Dedifferentiated amniotic fluid mesenchymal stem cell (primary cell): Measurements from ENCODE around the gene PLXNA2.
A peak's percentile ranks its signal among the peaks of the same experiment; 100 is the strongest.

Experiments used
- DNase-seq: peaks from one replicate; pipeline ENCODE4 v3.0.0-alpha.2; 2016; ENCODE audit errors: extremely low spot score

Gene PLXNA2

DNA sequence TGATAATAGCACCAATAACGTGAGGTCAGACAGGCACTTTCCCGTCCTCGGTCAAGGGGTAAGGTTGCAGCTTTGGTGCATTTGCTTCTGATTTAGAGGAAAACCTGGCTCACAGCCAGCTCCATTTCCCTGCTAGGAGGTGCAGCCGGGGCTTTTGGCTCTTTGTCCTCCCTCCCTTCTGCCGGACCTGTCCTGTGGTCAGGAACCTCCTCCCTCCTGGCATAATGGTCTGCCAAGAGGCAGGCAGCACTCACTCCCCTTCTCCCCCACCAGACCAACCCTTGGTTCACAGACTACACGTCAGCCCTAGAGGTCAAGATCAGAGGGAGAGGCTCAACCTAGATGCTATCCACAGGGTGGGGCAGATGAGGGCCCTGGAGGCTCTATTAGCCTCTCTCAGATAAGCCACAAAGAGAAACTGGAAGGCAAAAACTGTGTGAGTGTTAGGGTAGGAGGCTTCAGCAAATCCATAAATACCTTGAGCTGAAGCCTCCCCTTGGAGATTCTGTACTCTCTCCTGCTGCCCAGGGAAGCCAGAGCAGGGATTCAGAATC, 64.8 kb downstream of the PLXNA2 start:
- no peak for DNase-seq

DNA sequence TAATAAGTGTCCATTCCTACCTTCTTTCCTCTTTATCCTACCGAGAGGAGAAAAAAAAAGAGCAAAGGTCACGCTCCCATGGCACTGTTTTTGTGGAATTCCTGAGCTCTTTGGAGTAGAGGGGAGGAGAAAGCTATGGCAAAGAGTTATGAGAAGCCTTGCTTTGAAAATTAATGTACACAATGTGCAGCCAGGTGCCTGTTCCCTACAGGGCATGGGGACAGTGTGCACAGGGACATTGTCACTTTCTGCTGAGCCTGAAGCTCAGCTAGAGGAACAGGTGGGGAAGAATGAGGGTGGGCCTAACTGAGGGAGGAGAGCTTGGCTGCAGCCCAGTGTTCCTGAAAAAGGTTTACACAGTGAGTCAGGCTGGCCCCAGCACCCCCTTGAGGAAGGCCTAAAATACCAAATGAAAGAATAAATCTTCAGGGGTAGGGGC, 66.1 kb downstream of the PLXNA2 start:
- no peak for DNase-seq

DNA sequence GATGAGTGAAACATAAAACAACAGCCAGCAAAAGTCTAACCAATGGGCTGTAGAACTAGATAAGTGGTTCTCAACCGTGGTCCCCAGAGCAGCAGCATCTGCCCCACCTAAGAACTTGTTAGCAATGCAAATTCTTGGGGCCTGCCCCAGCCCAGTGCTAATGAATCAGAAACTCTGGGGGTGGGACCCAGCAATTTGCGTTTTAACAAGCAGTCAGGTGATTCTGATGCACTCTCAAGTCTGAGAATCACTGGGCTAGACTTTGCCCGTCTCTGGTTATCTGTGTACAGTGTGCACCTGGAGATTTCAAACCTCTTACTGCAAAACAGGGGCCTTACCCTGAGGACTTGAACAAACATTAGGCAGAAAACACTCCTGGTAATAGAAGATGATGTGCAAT, 66.5 kb downstream of the PLXNA2 start:
- DNase-seq: no peak

DNA sequence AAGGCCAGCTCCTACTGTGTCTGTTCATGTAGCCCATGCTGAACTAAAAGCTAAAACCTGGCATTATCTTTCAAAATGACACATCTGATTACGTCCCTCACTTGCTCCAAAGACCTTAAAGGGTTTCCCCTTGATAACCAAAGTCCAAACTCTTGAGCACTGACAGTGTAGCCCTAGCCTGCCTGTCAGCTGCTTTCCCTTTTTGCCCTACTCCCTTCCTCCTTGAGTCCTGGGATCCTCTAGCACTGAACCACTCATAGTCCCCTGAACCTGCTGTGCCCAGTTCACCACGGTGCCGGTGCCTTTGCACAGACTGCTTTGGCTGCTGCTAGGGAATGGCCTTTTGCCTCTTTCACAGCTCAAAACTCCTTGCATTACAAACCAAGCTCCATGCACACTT, 67.5 kb downstream of the PLXNA2 start:
- no peak for DNase-seq

DNA sequence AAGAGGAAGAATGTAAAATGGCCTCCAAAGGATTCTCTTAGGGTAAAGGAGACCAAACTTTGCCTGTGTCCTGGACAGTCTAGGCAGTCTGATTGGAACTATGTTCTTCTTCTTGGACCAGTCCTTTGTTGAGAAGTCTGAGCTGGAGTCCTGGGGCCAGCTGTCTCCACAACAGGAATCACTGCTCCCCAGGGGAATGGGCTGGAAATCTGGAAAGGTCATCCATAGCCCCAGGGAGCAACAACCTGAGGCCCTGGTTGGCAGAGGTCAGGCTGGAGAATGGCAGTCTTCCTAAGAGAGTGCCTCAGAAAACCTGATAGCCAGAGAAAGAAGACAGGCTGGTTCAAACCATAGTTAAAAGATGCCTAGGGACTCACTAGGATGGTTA, 68.7 kb downstream of the PLXNA2 start:
- DNase-seq: no peak

DNA sequence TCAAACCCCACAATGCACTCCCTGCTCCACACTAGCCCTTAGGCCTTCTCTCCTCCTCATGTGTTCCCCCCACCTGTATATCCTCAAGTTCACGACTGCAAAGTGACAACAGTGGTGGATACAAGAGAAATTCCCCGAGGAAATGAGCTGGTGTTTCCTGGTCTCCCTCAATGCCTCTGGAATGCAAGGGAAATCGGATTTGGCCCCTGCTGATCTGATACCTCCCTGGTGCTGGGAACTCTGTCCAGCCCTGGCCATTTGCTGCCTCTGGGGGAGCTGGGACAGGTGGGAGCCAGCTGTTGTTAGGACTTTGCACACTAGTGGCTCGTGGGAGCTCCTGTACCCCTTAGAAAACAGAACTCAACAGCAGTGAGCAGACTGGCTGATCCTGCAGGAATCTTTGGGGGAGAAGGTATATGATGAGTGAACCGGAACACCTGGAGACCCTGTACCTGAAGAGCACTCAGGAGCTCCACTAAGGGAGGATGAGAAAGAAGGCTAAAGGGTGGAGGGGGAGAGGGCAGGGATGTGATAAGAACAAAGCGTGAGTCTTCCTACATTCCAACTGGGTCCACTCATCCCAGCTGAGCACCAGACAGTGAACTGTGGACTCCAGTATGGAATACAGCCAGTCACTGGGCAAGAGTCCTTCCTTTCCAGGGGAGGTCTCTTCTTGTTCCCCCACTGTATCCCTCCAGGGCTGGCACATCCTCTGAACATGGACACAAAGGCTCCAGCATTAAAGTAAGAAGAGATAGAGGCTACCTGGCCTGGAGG, 69.3 kb downstream of the PLXNA2 start:
- no peak for DNase-seq

DNA sequence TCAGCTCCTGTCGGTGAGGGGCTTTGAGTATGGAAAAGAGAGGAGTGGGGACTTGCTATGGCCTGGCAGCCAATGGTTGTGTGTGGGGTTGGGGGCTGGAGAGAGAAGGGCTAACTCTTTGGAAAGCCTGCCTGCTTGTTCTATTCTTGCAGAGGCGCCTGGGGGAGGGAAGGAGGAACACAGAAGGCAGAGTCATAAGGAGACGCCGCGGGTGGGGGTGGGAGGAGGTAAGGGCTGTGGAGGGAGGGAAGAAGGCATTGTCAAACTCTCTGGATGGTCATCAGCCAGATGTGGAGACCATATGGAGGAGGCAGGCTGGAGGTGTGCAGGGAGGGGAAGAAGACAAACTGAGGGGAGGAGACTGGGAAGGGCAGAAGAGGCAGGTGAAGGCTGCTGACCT, 70.0 kb downstream of the PLXNA2 start:
- DNase-seq: no peak

DNA sequence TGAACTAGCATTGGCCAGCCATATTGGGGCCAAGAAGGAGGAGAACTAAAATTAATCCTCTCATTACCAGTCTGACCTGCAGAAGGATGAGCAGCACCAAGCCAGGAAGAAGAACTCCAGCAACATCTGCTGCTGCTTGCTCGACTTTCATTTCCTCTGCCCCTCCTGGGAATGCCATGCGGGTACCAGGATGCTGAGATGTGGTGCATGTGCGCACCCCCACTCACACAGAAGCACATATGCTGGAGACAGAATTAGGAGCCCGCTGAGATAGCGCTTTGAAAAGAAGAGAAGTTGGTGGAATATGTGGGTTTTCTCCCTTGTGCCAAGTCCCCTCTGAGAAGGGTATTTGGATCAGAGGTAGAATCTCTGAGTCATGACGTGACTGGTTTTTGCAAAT, 70.4 kb downstream of the PLXNA2 start:
- no peak for DNase-seq

DNA sequence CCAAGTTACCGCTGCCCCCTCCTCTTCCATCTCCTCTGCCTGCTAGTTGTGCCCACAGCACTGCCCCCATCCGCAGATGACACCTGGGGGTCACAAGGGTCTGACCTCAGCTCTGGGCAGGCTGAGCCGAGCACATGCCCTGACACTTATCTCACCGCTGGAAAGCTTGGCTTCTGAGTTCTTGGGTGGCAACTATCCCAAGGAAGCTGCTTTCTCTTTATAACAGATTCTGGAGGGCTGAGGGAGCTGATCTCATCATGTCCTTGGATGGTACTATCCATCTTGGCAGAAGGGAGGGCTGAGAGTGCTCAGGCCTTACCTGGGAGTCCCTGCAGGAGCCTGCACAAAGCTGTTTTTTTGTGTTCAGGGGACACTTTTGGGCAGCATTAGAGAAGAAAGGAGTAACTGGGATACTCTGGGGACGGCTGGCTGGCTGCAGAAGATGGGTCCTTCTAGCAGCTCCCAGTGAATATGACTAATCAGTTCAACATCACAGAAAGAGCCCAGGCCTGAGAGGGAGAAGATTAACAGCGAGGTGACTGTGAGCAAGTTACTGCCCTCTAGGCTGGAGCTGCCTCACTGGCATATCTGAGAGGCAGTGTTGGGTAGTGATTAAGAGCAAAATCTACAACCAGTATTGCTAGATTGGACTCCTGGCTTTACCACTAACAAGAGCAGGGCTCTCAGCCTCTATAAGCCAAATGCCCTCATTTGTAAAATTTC, 71.6 kb downstream of the PLXNA2 start:
- no peak for DNase-seq

DNA sequence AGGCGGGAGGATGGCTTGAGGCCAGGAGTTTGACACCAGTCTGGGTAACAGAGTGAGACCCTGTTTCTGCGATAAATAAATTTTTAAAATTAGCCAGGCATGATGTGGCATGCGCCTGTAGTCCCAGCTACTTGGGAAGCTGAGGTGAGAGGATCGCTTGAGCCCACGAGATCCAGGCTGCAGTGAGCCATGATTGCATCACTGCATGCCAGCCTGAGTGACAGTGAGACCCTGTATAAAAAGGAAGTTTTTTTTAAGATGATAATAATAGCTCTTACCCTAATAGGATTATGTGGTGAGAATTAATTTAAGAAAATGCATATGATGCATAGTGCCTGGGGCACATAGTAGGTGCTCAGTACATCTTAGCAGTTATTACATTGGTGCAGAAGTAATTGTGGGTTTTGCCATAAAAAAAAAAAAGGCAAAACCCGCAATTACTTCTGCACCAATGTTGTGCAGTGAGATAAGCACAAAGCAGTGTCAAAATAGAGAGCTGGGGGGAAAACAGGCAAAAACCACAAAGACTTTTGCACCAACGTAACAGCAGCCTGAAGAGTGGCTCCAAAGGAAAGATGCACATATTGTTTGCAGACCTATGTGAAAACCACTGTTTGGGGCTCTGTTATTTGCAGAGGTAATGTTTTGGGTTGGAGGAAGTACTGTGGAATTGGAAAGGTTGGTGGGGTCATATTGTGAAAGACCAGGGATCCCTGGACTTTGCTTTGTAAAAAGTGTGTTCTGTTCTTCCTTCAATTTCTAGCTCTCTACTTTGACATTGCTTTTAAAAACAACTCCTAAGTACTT, 72.4 kb downstream of the PLXNA2 start:
- DNase-seq: no peak

DNA sequence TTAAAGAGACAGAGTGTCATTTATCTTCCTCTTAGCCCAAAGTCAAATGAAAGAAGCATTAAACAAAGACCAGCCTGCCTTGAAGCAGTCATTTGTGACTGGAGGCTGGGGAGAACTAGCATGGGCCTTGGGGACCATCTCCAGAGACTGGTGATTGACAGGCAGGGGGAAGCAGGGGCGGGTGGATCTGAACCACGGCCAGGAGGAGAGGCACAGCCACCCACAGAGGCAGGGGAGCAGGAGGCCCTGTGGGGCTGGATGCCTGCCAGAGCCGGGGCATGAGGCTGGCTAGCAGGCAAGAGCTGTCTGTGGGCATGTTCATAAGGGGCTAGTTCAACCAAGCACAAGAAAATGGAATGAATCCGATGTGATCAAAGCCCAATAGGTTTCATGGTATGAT, 73.9 kb downstream of the PLXNA2 start:
- DNase-seq: no peak

DNA sequence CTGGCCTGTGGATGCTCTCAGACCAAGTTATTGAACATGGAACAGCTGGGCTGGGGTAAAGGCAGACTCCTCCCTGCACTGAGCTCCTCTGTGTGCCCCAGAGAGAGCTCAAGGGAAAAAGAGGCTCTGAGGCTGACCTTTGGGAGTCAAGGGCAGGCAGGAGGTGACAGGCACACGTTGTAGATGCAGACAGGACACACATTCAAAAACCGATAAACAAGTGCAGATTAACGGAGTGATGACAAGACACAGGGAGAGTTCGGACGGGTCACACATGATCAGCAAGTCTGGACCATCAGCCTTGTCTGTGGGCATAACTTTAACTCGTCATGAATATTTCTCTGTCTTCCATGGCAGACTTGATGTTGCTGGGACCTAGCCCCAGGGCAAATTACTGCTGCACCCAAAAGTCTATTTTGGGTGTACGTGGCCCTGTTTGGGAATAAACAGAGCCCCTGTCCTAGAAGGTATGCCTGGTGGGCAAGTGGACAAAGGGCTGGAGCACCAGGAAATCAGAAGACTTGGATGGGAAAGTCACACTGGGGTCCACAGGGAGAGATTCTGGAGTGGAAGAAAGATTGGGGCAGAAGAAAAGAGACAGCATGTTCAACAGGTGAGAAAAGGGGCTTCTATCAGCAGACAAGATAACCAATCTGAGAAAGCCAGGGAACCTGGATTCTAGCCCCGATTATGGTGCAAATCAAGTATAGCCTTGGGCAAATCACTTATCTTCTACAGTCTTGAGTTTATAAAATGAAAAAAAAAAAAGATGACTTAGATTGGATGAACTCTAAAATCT, 74.9 kb downstream of the PLXNA2 start:
- DNase-seq: no peak

DNA sequence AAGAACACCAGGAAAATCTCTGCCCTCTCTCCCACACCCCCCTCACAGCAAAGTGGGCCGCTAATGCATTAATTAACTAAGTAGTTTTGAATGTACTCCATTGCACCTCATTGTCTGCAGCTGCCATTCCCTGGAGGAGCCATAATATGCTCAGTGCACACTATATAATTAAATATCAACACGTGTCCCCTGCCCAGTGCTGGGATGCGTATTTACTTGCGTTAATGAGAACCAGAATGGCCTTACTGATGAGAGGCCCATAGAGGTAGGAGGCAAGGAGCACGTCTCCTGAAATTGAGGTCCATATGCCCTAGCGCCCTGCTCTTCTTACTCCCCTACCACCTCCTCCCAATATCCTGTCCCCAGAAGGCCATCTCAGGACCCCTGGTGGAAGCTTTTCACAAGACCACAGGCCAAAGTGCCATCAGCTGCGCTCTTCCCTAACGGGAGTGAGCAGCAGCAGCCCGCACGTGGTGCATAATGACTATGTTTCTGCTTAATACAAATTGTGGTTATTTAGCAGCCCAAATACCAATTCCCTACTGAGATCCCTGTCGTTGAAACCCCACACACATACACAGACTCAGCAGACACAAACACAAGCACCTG, 76.8 kb downstream of the PLXNA2 start:
- DNase-seq: no peak

DNA sequence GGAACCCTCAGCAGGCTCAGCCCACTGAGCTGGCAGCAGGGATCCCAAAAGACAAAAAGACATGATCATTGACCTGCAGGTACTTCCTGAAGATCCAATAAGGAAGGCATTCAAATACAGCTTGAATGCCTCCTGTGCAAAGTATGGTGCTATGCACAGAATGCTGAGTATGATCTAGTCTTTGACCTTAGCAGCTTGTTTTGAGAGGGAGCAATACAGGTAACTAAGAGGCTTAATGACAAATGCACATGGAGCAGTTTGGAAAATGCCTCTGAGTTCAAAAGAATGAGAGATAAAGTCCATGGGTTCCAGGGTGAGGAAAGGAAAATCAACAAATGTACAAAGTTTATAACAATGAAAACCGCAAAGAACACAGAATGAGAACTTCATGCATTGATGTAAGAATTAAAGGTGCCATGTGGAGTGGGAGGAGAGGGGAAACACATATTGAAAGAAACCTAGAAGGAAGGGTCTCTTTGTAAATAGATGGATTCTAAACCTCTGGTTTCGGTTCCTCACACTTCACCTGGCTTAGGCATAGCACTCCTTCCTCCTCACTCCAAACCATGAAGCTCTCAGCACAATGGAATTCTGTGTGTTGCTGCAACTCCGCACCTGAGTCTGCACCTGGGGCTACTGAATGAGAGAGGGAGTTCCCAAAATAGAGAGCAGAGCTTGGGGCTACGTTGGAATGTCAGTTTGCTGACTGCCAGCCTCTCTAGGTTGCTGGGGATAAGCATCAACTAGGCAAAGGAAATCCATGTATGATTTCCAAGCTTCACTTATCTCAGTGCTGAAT, 77.6 kb downstream of the PLXNA2 start:
- DNase-seq: no peak

DNA sequence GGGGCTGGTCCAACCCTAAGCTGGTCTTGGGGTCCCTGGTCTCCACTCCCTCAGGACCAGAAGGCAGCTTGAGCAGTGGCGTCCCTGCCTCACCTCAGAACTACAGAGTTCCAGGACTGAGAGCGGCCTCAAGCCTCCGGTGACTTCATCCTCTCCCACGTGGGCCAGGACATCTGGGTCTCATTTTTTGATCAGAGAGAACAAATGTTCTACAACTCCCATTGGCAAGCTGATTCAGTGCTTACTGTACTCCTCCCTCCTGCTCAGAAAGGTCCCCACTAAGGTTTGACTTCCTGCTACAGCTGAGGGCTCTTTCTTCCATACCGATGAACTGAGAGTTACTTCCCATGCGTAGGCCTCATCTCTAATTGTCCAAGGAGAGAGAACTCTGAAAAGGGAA, 78.5 kb downstream of the PLXNA2 start:
- DNase-seq: peak; percentile 68

DNA sequence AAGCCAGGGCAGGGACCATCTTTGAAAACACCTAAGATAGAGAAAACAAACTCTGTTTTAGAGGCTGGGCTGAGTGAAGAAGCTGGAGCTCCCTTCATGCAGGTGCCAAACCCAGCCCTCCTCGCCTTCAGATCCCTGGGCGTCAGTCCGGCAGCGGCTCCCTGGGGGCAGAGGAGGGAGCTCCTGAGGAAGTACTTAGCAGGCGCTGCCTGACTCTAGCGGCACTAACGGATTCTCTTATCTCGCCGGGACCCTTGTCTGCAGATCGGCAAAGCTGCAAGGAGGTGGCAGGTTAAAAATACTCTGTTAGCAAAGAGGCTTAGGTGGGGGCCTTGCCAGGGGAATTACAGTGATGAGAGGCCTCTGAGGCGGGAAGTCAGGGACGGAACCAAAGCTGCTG, 79.6 kb downstream of the PLXNA2 start:
- DNase-seq: no peak

DNA sequence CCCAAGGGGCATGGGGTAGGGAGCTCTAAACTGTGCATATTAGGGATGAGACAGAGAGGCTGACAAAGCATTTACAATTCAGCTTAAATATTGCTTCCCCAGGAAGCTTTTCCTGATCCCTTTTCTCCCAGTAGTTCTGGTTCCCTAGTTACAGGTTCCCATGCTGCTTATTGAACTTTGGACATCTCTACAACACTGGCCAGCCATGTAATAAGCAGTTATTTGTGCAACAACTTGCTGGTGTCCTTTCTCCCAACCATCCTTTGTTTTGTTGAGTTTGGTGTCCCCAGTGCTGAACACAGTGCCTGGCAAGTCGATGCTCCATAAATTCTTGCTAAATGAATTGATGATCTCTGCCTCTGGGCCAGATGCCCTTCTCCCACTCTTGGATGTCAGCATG, 80.6 kb downstream of the PLXNA2 start:
- no peak for DNase-seq

DNA sequence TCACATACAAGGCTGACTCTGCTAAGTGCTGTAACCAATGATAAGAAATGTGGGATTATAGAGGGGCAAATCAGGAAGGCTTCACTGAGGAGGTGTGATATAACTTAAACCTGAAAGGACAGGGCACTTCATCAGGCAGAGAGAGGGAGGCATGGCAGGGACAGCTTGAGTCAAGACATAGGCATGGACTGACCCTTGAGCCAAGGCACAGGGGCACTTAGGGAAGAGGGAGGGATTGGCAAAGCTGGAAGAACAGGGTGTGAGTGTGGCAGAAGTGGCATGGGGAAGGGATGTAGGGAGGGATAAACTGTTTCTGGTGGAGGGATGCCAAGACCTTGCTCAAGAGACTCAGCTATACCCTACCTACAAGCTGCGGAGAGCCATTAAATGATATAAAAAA, 81.3 kb downstream of the PLXNA2 start:
- no peak for DNase-seq

DNA sequence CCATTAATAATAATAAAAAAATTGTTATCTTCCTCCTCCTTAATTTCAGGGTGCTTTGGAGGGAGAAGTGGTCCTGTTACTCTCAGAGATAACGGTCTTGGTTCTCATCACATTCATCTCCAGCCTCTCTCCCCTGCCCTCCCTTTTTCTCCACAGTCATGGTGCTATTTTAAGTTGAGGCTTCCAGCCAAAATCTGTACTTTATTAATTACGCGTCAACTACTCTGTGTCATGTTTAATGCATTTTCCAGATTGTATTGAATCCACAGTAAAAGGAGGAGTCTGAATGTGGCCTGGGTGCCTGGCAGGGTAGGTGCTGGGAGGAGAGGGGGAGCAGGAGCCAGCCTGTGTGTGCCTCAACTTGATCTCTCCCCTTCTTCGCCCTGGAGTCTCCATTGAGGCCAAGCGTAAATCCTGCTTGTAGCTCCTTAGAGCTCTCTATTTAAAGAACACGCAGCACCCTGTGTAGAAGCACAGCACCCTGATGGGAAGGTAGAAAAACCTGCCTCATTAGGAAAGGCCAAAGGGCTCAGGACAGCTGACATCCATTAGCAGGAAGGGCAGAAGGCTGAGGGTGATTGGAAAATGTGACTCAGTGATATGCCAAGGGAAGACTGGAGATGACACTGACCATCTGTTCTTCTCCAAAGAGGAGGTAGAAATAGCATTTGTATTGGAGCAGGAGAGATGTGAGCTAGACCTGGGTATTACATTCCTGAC, 82.4 kb downstream of the PLXNA2 start:
- DNase-seq: no peak

DNA sequence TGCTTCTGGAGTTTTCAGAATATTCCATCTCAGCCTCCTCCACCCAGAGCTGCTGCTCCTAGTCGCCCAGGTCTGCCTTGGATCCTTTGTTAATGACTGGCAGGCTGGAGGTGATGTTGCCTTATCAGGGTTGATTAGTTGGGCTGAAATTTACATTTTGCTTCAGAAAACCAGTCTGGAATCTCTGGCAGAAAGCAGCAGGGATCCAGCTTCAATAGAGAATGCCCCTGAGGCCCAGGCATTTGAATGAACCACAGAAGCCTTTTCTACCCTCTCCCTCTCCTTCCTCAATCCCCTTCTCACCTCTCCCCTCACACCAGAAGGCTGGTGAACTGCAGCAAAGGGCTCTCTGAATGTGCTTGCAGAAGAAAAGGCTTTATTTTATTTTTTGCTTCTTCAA, 83.2 kb downstream of the PLXNA2 start:
- no peak for DNase-seq
